Mesenteric fat pad (tissue), 1 donor: ENCODE data around the gene PFKM. TPM values are rescaled to one million over a fixed set of nuclear protein-coding genes. Genes with fewer than 3 reads are reported as not detected.

Experiments used
- DNase-seq: peaks from one replicate; pipeline ENCODE4 v3.0.0-alpha.2; 2020; ENCODE audit warnings: low spot score
- microRNA-seq: library from miRNA; unstranded; fragments of <30 nt; microRNA quantifications from one replicate; pipeline ENCODE4 v1.2.0, GENCODE V29; 2020; ENCODE audit warnings: borderline number of aligned reads
- total RNA-seq: library from RNA; stranded (reverse); fragmentation: NEBNext Ultra II Directional; extraction: Animal tissue kit (Norgen Biotek cat#: 25700); gene quantifications from one replicate; pipeline ENCODE4 v1.2.1, GENCODE V29; 2021
- donor health status: DM: yes; HTN: yes; CAD: no.

Gene PFKM
- total RNA-seq, 1 donor from 2014 or later = 27.5 TPM

GRCh38 chr12:48185181-48185919 is 66.2 kb downstream of the PFKM start:
- no peak for DNase-seq

- no peak for DNase-seq
Observed at GRCh38 chr12:48187916-48188695, 68.9 kb downstream of the PFKM start.

- no peak for DNase-seq
Observed at GRCh38 chr12:48189331-48190125, 70.4 kb downstream of the PFKM start.

GRCh38 chr12:48191096-48191495 is 71.9 kb downstream of the PFKM start:
- no peak for DNase-seq

GRCh38 chr12:48192861-48193260 is 73.7 kb downstream of the PFKM start:
- no peak for DNase-seq

- DNase-seq = no peak
Observed at GRCh38 chr12:48193623-48194022, 74.5 kb downstream of the PFKM start.

GRCh38 chr12:48194799-48195201 is 75.6 kb downstream of the PFKM start:
- DNase-seq = no peak

Small RNA genes lying within 50 kb of the gene (microRNA-seq; reads per million reads assigned to microRNA genes)
- gene MIR6505 = not detected

Other genes with a start within 250 kb of the PFKM start
- gene VDR, start 214.4 kb upstream of the PFKM start, total RNA-seq = 9.8 TPM
- 34.5 TPM for gene TMEM106C, start 155.8 kb upstream of the PFKM start, total RNA-seq
- gene COL2A1, start 114.9 kb upstream of the PFKM start, total RNA-seq = not detected
- 14.5 TPM for gene SENP1, start 13.3 kb upstream of the PFKM start, total RNA-seq
- gene ASB8, start 38.2 kb downstream of the PFKM start, total RNA-seq = 41.8 TPM
- gene CCDC184, start 64.3 kb downstream of the PFKM start, total RNA-seq = 0.35 TPM
- gene OR10AD1, start 83.9 kb downstream of the PFKM start, total RNA-seq = not detected
- 15.7 TPM for gene ZNF641, start 231.6 kb downstream of the PFKM start, total RNA-seq